Vagina (tissue), 2 donors: ENCODE measurements around the gene TMEM235.

Source experiments
- CTCF ChIP-seq, 3 experiments: fragments of 450-650 bp in 2 of 3; fragments of 200-600 bp in 1 of 3; sonication (generic) in 1 of 3; IDR thresholded peaks; one replicate each; pipeline ENCODE4 v1.5.1; 2017 to 2019; ENCODE audit warnings: antibody characterized with exemption in 3 of 3, mild to moderate bottlenecking in 2 of 3, moderate library complexity in 2 of 3
- POLR2AphosphoS5 ChIP-seq, 2 donors: sonication (generic); formaldehyde crosslinking; IDR thresholded peaks; one replicate each; pipeline ENCODE4 v1.9.0; 2017; ENCODE audit warnings: antibody characterized with exemption in 2 of 2, mild to moderate bottlenecking in 2 of 2, low read depth in 1 of 2; ENCODE audit not compliant: insufficient read depth in 1 of 2

DNA sequence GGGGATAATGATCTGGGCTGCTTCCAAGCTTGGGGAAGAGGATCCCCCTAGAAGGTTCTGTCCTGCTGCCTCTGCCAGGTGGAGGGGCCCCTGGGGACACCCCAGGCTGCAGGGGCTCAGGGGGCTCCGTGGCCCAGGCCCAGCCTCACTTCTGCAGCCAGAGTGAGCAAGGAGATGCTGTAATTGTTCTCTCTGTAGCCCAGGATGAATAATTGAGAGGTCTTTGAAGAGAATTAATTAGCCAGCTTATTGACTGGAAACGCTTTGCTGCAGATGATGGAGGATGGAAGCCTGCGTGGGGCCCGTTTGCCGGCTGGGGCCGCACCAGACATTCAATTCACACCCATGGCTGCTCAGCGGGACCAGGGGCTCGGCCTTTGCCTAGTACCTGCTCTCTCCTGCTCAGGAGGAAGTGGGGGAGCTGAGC, 38.5 kb downstream of the TMEM235 start:
- TF ChIP-seq POLR2AphosphoS5 (IDR thresholded peaks at IDR 0.05; ENCODE audit: insufficient read depth in 1 of 2, low read depth in 1 of 2) (no peak), CTCF (IDR thresholded peaks at IDR 0.05) (no peak)
